GM23338 (cell line): ENCODE results near the gene SLC4A8. TPM values are rescaled to one million over a fixed set of nuclear protein-coding genes. Genes with fewer than 3 reads are reported as not detected.

Source experiments
- ATAC-seq: fragments of 200-7000 bp; cut with Tn5 transposase; 3 replicates; pipeline ENCODE4 v1.9.1; 2020
- DNase-seq: peaks from one replicate; pipeline ENCODE4 v3.0.0-alpha.2; 2015; ENCODE audit warnings: low spot score
- H2AFZ ChIP-seq: fragments of 200-600 bp; sonication (generic); 2 replicates; pipeline ENCODE4 v1.8.0; 2016; ENCODE audit warnings: antibody characterized with exemption, mild to moderate bottlenecking, moderate library complexity
- H3F3A ChIP-seq: fragments of 200-600 bp; sonication (generic); replicated peaks from 2 replicates; pipeline ENCODE4 v1.8.0; 2017; ENCODE audit warnings: antibody characterized with exemption, mixed run types, low read depth
- H3K27ac ChIP-seq: fragments of 200-600 bp; sonication (generic); 2 replicates; pipeline ENCODE4 v1.6.1; 2016; ENCODE audit warnings: low read depth
- H3K27me3 ChIP-seq: fragments of 200-600 bp; sonication (generic); 2 replicates; pipeline ENCODE4 v1.8.0; 2016; ENCODE audit warnings: mild to moderate bottlenecking, mixed run types, moderate library complexity; ENCODE audit not compliant: insufficient read depth
- H3K36me3 ChIP-seq: fragments of 200-600 bp; sonication (generic); 2 replicates; pipeline ENCODE4 v1.8.0; 2016; ENCODE audit warnings: mild to moderate bottlenecking; ENCODE audit not compliant: insufficient read depth
- H3K4me1 ChIP-seq: fragments of 200-600 bp; sonication (generic); 2 replicates; pipeline ENCODE4 v1.8.0; 2016; ENCODE audit warnings: mild to moderate bottlenecking, moderate library complexity; ENCODE audit not compliant: insufficient read depth
- H3K4me2 ChIP-seq: fragments of 200-600 bp; sonication (generic); 2 replicates; pipeline ENCODE4 v1.7.1; 2017; ENCODE audit warnings: mixed run types
- H3K4me3 ChIP-seq: fragments of 200-600 bp; sonication (generic); 2 replicates; pipeline ENCODE4 v1.6.1; 2016; ENCODE audit warnings: mixed run types
- H3K79me2 ChIP-seq: fragments of 200-600 bp; sonication (generic); replicated peaks from 2 replicates; pipeline ENCODE4 v1.8.0; 2017; ENCODE audit warnings: mild to moderate bottlenecking; ENCODE audit not compliant: insufficient read depth
- H3K9me2 ChIP-seq: fragments of 200-600 bp; sonication (generic); 2 replicates; pipeline ENCODE4 v1.8.0; 2017; ENCODE audit not compliant: insufficient read depth
- H4K20me1 ChIP-seq: fragments of 200-600 bp; sonication (generic); replicated peaks from 2 replicates; pipeline ENCODE4 v1.8.0; 2017; ENCODE audit warnings: mild to moderate bottlenecking; ENCODE audit not compliant: insufficient read depth
- H3K27ac Mint-ChIP-seq: 2 replicates; pipeline ENCODE4 v1.8.0; 2020; ENCODE audit warnings: inconsistent platforms, mild to moderate bottlenecking, moderate library complexity, mixed read lengths
- H3K27me3 Mint-ChIP-seq: 3 replicates; pipeline ENCODE4 v1.8.0; 2022; ENCODE audit warnings: low read depth, mild to moderate bottlenecking, moderate library complexity, mixed read lengths, inconsistent platforms; ENCODE audit not compliant: insufficient read depth, poor library complexity
- H3K36me3 Mint-ChIP-seq: 3 replicates; pipeline ENCODE4 v1.8.0; 2021; ENCODE audit warnings: low read depth, mild to moderate bottlenecking, inconsistent platforms, moderate library complexity, mixed read lengths
- H3K4me1 Mint-ChIP-seq: 3 replicates; pipeline ENCODE4 v1.8.0; 2020; ENCODE audit warnings: mild to moderate bottlenecking, inconsistent platforms, mixed read lengths
- H3K4me3 Mint-ChIP-seq: 3 replicates; pipeline ENCODE4 v1.8.0; 2021; ENCODE audit warnings: moderate library complexity, mild to moderate bottlenecking, inconsistent platforms, mixed read lengths
- H3K9me3 Mint-ChIP-seq: 3 replicates; pipeline ENCODE4 v1.8.0; 2020; ENCODE audit warnings: moderate library complexity, mild to moderate bottlenecking, inconsistent platforms, mixed read lengths
- CREB1 ChIP-seq: fragments of 250-450 bp; sonication (Bioruptor Pico); IDR thresholded peaks from 2 replicates; pipeline ENCODE4 v1.5.0; 2020; ENCODE audit warnings: low read depth, mild to moderate bottlenecking, moderate library complexity
- CTCF ChIP-seq, 2 experiments: fragments of 200-600 bp in 1 of 2; sonication (generic) in 1 of 2; conservative IDR thresholded peaks; 2 replicates each; pipeline versions ENCODE4 v1.5.1 to v1.6.1; 2016 to 2017; ENCODE audit warnings: antibody characterized with exemption in 2 of 2, low read depth in 2 of 2, mild to moderate bottlenecking in 2 of 2, moderate library complexity in 1 of 2
- ETS1 ChIP-seq: IDR thresholded peaks from 2 replicates; pipeline ENCODE4 v1.6.1; 2016; ENCODE audit warnings: antibody characterized with exemption
- EZH2phosphoT487 ChIP-seq: fragments of 200-600 bp; sonication (generic); IDR thresholded peaks from one replicate; pipeline ENCODE4 v1.8.1; 2018; ENCODE audit warnings: antibody characterized with exemption; ENCODE audit not compliant: unreplicated experiment
- JUNB ChIP-seq: IDR thresholded peaks from one replicate; pipeline ENCODE4 v1.6.1; 2016; ENCODE audit warnings: antibody characterized with exemption; ENCODE audit not compliant: unreplicated experiment
- NANOG ChIP-seq: IDR thresholded peaks from 2 replicates; pipeline ENCODE4 v1.6.1; 2016; ENCODE audit warnings: antibody characterized with exemption, borderline replicate concordance
- ZNF114 ChIP-seq: fragments of 250-450 bp; sonication (Bioruptor Pico); IDR thresholded peaks from 2 replicates; pipeline ENCODE4 v1.5.0; 2020; ENCODE audit warnings: mild to moderate bottlenecking, moderate library complexity
- ZNF331 ChIP-seq: fragments of 250-450 bp; sonication (Bioruptor Pico); IDR thresholded peaks from 2 replicates; pipeline ENCODE4 v1.5.0; 2020; ENCODE audit warnings: low read depth, mild to moderate bottlenecking, moderate library complexity
- ZNF462 ChIP-seq: fragments of 250-450 bp; sonication (Bioruptor Pico); IDR thresholded peaks from 2 replicates; pipeline ENCODE4 v1.5.0; 2020; ENCODE audit warnings: mild to moderate bottlenecking, moderate library complexity
- polyA plus RNA-seq: library from polyadenylated mRNA; unstranded; fragments of >200 nt; fragmentation: Nextera tagmentation; extraction: Ambion mirVana; gene quantifications from 2 replicates; pipeline ENCODE4 v1.2.1, GENCODE V29; 2016
- total RNA-seq: library from RNA; depleted of rRNA; stranded (reverse); fragments of >200 nt; shearing (Covaris generic); gene quantifications from 2 replicates; pipeline ENCODE4 v1.2.3, GENCODE V29; 2014

SLC4A8 gene
- total and polyA plus RNA-seq, 2 experiments from 2014 or later = 7.6 to 9.2 TPM

- Mint-ChIP-seq H3K27ac (peak overlapping the region; percentile 89), H3K4me1 (peaks cover 50% of the 10 kb centered on the region), H3K36me3 (peaks cover 2% of the 10 kb centered on the region; the same call in 2 of the 3 replicates), H3K27me3 (peaks cover 32% of the 10 kb centered on the region), H3K4me3 (peak overlapping the region; percentile 8; the same call in 1 of the 3 replicates), H3K9me3 (no peaks in the 10 kb centered on the region)
- TF ChIP-seq ZNF331 (CRISPR knock-in tag) (no peak), CTCF (conservative IDR thresholded peaks at IDR 0.05; ENCODE audit: low read depth in 2 of 2) (no peak), NANOG (no peak), ETS1 (no peak), EZH2phosphoT487 (no peak), CREB1 (CRISPR knock-in tag) (no peak), ZNF462 (CRISPR knock-in tag) (no peak), JUNB (no peak), ZNF114 (CRISPR knock-in tag) (no peak)
- ATAC-seq = no peak
- Histone ChIP-seq H3K36me3 (no peaks in the 10 kb centered on the region), H3K27ac (peak overlapping the region; percentile 72; the same call in 1 of the 2 replicates), H2AFZ (no peak overlapping the region), H3K4me2 (peak overlapping the region; percentile 64), H3K79me2 (peaks cover 3% of the 10 kb centered on the region), H3K4me1 (peaks cover 42% of the 10 kb centered on the region), H3F3A (peaks cover 21% of the 10 kb centered on the region), H3K4me3 (peak overlapping the region; percentile 32; the same call in 1 of the 2 replicates), H3K9me2 (no peaks in the 10 kb centered on the region; the same call in 1 of the 2 replicates), H4K20me1 (no peaks in the 10 kb centered on the region), H3K27me3 (no peaks in the 10 kb centered on the region)
- peak; percentile 26 for DNase-seq
Measured at GRCh38 chr12:51388069-51388799, 36.4 kb upstream of the SLC4A8 start.
